ENCODE data around the gene VCX3A. TPM values are rescaled to one million over a fixed set of nuclear protein-coding genes. Genes with fewer than 3 reads are reported as not detected.

Gene VCX3A
- total RNA-seq: not detected in 2 replicates

GRCh38 chrX:6535018-6535417, at the start of gene VCX3A:
Gene VCX3A (minus strand): TSS chrX:6535118. CDS start chrX:6534497, 621 bp downstream.

Data from aortic smooth muscle cell (primary cell).